GM12891 (cell line): ENCODE data around the gene JDP2.

Source experiments
- POLR2A ChIP-seq: IDR thresholded peaks from 2 replicates; pipeline ENCODE4 v1.6.1; 2011; ENCODE audit warnings: low read depth, low read length, control low read depth
- POLR2AphosphoS5 ChIP-seq: IDR thresholded peaks from 2 replicates; pipeline ENCODE4 v1.6.1; 2011; ENCODE audit warnings: low read depth, low read length, control low read depth
- POU2F2 ChIP-seq: IDR thresholded peaks from 2 replicates; pipeline ENCODE4 v1.6.1; 2011; ENCODE audit warnings: low read depth, mild to moderate bottlenecking, control low read depth, low read length, moderate library complexity
- SPI1 ChIP-seq: IDR thresholded peaks from 2 replicates; pipeline ENCODE4 v1.6.1; 2011; ENCODE audit warnings: low read depth, low read length, control low read depth
- TAF1 ChIP-seq: IDR thresholded peaks from 2 replicates; pipeline ENCODE4 v1.6.1; 2011; ENCODE audit warnings: low read depth, low read length, control low read depth

DNA sequence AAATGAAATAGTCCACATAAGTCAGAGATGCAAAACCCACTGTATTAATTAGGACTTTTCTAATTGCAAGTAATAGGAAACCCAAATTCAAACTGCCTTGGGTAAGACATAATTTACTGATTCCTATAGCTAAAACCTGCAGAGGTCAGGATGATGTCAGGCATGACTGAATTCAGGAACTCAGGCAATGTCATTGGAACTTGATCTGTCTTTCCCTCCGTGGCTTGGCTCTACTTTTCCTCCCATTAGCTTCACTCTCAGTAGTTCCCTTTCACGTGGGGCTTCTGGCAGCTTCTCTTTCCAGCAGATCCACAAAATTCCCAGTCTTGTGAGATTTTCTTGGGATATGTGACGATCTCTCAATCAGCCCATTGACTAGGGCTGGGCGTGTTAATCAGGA lies 2.4 kb upstream of the JDP2 start:
- TF ChIP-seq POLR2A, result no peak
- no peak for TF ChIP-seq POU2F2
- no peak for TF ChIP-seq TAF1
- no peak for TF ChIP-seq POLR2AphosphoS5
- no peak for TF ChIP-seq SPI1
